Endothelial cell of umbilical vein (primary cell): ENCODE results near the gene ANO1. TPM values are rescaled to one million over a fixed set of nuclear protein-coding genes. Genes with fewer than 3 reads are reported as not detected.

Source experiments
- BruUV-seq: library from RNA; stranded (reverse); fragments of 400-500 nt; replicated peaks from 2 replicates; lab custom pipeline; 2021; lab: Mats Ljungman, UMichigan
- CTCF ChIA-PET: fragments of 300-600, 350-600 bp; sonication (Branson Sonifier 250); formaldehyde crosslinking; loops from one replicate; lab custom pipeline; 2021; ENCODE audit warnings: antibody characterized with exemption, inconsistent platforms; lab: Charles Lee
- POLR2A ChIA-PET: fragments of 300-600, 350-600 bp; sonication (Branson Sonifier 250); formaldehyde crosslinking; loops from one replicate; lab custom pipeline; 2021; ENCODE audit warnings: antibody characterized with exemption, inconsistent platforms; lab: Charles Lee
- DNase-seq: peaks from one replicate; pipeline ENCODE4 v3.0.0-alpha.2; 2011; ENCODE audit warnings: low read depth, low spot score
- FAIRE-seq: peaks from 2 replicates; lab custom pipeline; 2011; peaks lifted over from hg19 to GRCh38; lab: Jason Lieb, UNC
- H2AFZ ChIP-seq: 2 replicates; pipeline ENCODE4 v1.6.0; 2012; ENCODE audit warnings: low read depth, low read length, control low read depth, inconsistent platforms
- H3K27ac ChIP-seq: 2 replicates; pipeline ENCODE4 v1.5.1; 2011; ENCODE audit warnings: low read depth, mild to moderate bottlenecking, control low read depth, low read length, moderate library complexity; ENCODE audit not compliant: insufficient read depth
- H3K27me3 ChIP-seq, 2 experiments: 2 replicates each; pipeline versions ENCODE4 v1.6.0 to v1.6.1; 2011; ENCODE audit warnings: low read length in 2 of 2, mixed read lengths in 1 of 2; ENCODE audit not compliant: control insufficient read depth in 2 of 2, insufficient read depth in 2 of 2
- H3K36me3 ChIP-seq, 2 experiments: 2 replicates in 1 of 2; 3 replicates in 1 of 2; pipeline ENCODE4 v1.5.1; 2011; ENCODE audit warnings: low read length in 2 of 2, mild to moderate bottlenecking in 1 of 2, moderate library complexity in 1 of 2; ENCODE audit not compliant: control insufficient read depth in 2 of 2, insufficient read depth in 2 of 2; ENCODE audit errors: extremely low read depth in 1 of 2
- H3K4me1 ChIP-seq: 3 replicates; pipeline ENCODE4 v1.5.1; 2011; ENCODE audit warnings: mild to moderate bottlenecking, low read length; ENCODE audit not compliant: control insufficient read depth, insufficient read depth; ENCODE audit errors: extremely low read depth
- H3K4me2 ChIP-seq: 2 replicates; pipeline ENCODE4 v1.6.1; 2011; ENCODE audit warnings: low read length, control low read depth, mixed read lengths; ENCODE audit not compliant: insufficient read depth
- H3K4me3 ChIP-seq, 3 experiments: fragments of 200-600 bp in 1 of 3; sonication (generic), shearing (Covaris generic) in 1 of 3; replicated peaks in 1 of 3; 2 replicates each; pipeline ENCODE4 v1.5.1; 2011 to 2016; ENCODE audit warnings: control low read depth in 3 of 3, low read length in 3 of 3, mild to moderate bottlenecking in 2 of 3, inconsistent platforms in 1 of 3, low read depth in 1 of 3, moderate library complexity in 1 of 3; ENCODE audit not compliant: insufficient read depth in 1 of 3
- H3K79me2 ChIP-seq: 2 replicates; pipeline ENCODE4 v1.6.0; 2012; ENCODE audit warnings: low read length, inconsistent platforms; ENCODE audit not compliant: control insufficient read depth, insufficient read depth
- H3K9ac ChIP-seq: replicated peaks from 2 replicates; pipeline ENCODE3; 2011; ENCODE audit warnings: low read length, control low read depth; ENCODE audit not compliant: insufficient read depth; ENCODE audit errors: extremely low read depth
- H3K9me1 ChIP-seq: replicated peaks from 3 replicates; pipeline ENCODE4 v1.6.0; 2011; ENCODE audit warnings: mild to moderate bottlenecking, low read length; ENCODE audit not compliant: control insufficient read depth, insufficient read depth; ENCODE audit errors: extremely low read depth
- H3K9me3 ChIP-seq: replicated peaks from 2 replicates; pipeline ENCODE4 v1.5.1; 2012; ENCODE audit warnings: low read length, inconsistent platforms; ENCODE audit not compliant: control insufficient read depth, insufficient read depth
- H4K20me1 ChIP-seq: replicated peaks from 2 replicates; pipeline ENCODE3; 2011; ENCODE audit warnings: mild to moderate bottlenecking, low read length; ENCODE audit not compliant: control insufficient read depth, insufficient read depth; ENCODE audit errors: extremely low read depth
- EZH2 ChIP-seq: IDR thresholded peaks from 2 replicates; pipeline ENCODE4 v1.6.1; 2012; ENCODE audit warnings: borderline replicate concordance, low read depth, mild to moderate bottlenecking, moderate library complexity, low read length, inconsistent platforms; ENCODE audit not compliant: severe bottlenecking
- FOS ChIP-seq: IDR thresholded peaks from 2 replicates; pipeline ENCODE4 v1.6.1; 2011; ENCODE audit warnings: mild to moderate bottlenecking, low read length, moderate library complexity, borderline replicate concordance; ENCODE audit not compliant: insufficient read depth
- GATA2 ChIP-seq: IDR thresholded peaks from 2 replicates; pipeline ENCODE4 v1.7.0; 2011; ENCODE audit warnings: low read depth, mild to moderate bottlenecking, moderate library complexity, mixed read lengths, low read length; ENCODE audit not compliant: insufficient read length, insufficient read depth
- JUN ChIP-seq: IDR thresholded peaks from 2 replicates; pipeline ENCODE4 v1.6.1; 2011; ENCODE audit warnings: borderline replicate concordance, low read depth; ENCODE audit not compliant: insufficient read length, insufficient read depth
- MYC ChIP-seq: IDR thresholded peaks from one replicate; pipeline ENCODE4 v1.6.1; 2011; ENCODE audit warnings: mild to moderate bottlenecking, low read depth, low read length
- POLR2A ChIP-seq: IDR thresholded peaks from 2 replicates; pipeline ENCODE4 v1.6.1; 2012; ENCODE audit warnings: low read depth, mild to moderate bottlenecking, control low read depth, low read length
- POLR2AphosphoS5 ChIP-seq: IDR thresholded peaks from 2 replicates; pipeline ENCODE4 v1.6.1; 2012; ENCODE audit warnings: low read depth, mild to moderate bottlenecking, control low read depth, low read length, moderate library complexity; ENCODE audit not compliant: insufficient read depth
- dilution Hi-C: fragments of 300-500 bp; cut with MboI; formaldehyde crosslinking; loops from one replicate; pipeline ENCODE4 v1.15.0; 2019; ENCODE audit warnings: low sequenced_read_pairs; ENCODE audit not compliant: extremely low pct_ligation_motif_present
- intact Hi-C: fragments of 100-400 bp; cut with micrococcal nuclease; formaldehyde crosslinking; loops from one replicate; pipeline ENCODE4 v1.10.0; 2022
- polyA plus RNA-seq, 4 experiments: library from polyadenylated mRNA; depleted of rRNA in 3 of 4; stranded (reverse) in 3 of 4; unstranded in 1 of 4; fragments of >200 nt; gene quantifications; 2 replicates each; pipeline versions ENCODE4 v1.2.1 to v1.2.3, GENCODE V29; 2011 to 2012; ENCODE audit warnings: missing spikeins in 1 of 4
- total RNA-seq: library from RNA; stranded (reverse); gene quantifications from 2 replicates; pipeline ENCODE4 v1.2.3, GENCODE V29; 2021
- TF ChIP-seq, protein P1 (sequence below): IDR thresholded peaks from 2 replicates; pipeline ENCODE4 v1.6.1; 2011; ENCODE audit not compliant: insufficient read depth, insufficient read length
- TF ChIP-seq, protein P2 (sequence below), 2 donors: IDR thresholded peaks; 1 replicate in 1 of 2; 2 replicates in 1 of 2; pipeline ENCODE4 v1.5.1; 2011; ENCODE audit warnings: low read length in 2 of 2, mild to moderate bottlenecking in 2 of 2, moderate library complexity in 2 of 2, control low read depth in 1 of 2, inconsistent platforms in 1 of 2, low read depth in 1 of 2; ENCODE audit not compliant: insufficient read depth in 1 of 2; ENCODE audit errors: extremely low read depth in 1 of 2

Gene ANO1
- total and polyA plus RNA-seq, 2 donors (not counting 3 experiments of a cell fraction or from before 2014, with no cell fraction given), result 0.03 to 0.40 TPM

DNA sequence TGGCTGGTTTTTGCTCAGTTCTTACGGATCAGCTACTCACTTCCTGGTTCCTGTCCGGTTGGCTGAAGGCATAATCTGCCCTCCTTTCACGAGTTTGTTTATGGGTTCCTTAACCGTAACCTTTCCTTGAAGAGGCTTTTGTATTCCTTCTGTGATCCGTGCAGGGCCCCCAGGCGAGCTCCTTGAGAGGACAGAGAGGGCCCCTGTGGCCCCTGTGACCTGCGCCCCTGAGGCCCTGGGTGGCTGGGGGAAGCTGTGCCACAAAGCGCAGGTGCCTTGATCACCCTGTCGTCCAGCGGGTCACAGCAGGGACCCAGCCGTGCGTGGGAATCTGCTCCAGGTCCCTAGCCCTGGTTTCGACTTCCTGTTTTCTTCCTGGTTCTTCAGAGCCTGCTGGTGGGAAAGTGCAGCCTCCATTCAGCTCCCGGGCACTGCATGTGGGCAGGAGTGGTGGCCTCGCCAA, 97.2 kb downstream of the ANO1 start:
- dilution Hi-C loops, result loop anchor here (25.0 kb wide), 1 partner anchor 263 kb away; no protein-coding TSS in a partner anchor
- no TSS peak for BruUV-seq
- FAIRE-seq, result no peak

More for the DNA sequence above, 97.2 kb downstream of the ANO1 start:
- H3K27ac ChIP-seq, result no peak overlapping the region
- no peaks in the 10 kb centered on the region for H3K9me1 ChIP-seq
- no peaks in the 10 kb centered on the region for H3K79me2 ChIP-seq
- H3K4me3 ChIP-seq, result no peak overlapping the region
- H3K4me1 ChIP-seq, result no peaks in the 10 kb centered on the region
- H3K4me2 ChIP-seq, result no peak overlapping the region
- intact Hi-C loops, result no loop called here
- H3K36me3 ChIP-seq, result no peaks in the 10 kb centered on the region
- H3K9ac ChIP-seq, result no peak overlapping the region
- H2AFZ ChIP-seq, result no peak overlapping the region
- ChIA-PET CTCF (interaction anchor here (0.8 to 1.9 kb wide), 4 partner anchors 9 to 260 kb away, joined by 3 to 12 read pairs (median 6); no protein-coding TSS in a partner anchor), POLR2A (no interaction called here)
- no peaks in the 10 kb centered on the region for H3K27me3 ChIP-seq
- no peaks in the 10 kb centered on the region for H4K20me1 ChIP-seq
- DNase-seq, result peak; percentile 15
- no peaks in the 10 kb centered on the region for H3K9me3 ChIP-seq
- TF ChIP-seq, protein P1, sequence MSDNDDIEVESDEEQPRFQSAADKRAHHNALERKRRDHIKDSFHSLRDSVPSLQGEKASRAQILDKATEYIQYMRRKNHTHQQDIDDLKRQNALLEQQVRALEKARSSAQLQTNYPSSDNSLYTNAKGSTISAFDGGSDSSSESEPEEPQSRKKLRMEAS, result no peak
- no peak for TF ChIP-seq FOS
- TF ChIP-seq POLR2A, result no peak
- TF ChIP-seq EZH2, result no peak
- TF ChIP-seq GATA2, result no peak
- no peak for TF ChIP-seq POLR2AphosphoS5
- TF ChIP-seq JUN, result no peak
- TF ChIP-seq, protein P2, sequence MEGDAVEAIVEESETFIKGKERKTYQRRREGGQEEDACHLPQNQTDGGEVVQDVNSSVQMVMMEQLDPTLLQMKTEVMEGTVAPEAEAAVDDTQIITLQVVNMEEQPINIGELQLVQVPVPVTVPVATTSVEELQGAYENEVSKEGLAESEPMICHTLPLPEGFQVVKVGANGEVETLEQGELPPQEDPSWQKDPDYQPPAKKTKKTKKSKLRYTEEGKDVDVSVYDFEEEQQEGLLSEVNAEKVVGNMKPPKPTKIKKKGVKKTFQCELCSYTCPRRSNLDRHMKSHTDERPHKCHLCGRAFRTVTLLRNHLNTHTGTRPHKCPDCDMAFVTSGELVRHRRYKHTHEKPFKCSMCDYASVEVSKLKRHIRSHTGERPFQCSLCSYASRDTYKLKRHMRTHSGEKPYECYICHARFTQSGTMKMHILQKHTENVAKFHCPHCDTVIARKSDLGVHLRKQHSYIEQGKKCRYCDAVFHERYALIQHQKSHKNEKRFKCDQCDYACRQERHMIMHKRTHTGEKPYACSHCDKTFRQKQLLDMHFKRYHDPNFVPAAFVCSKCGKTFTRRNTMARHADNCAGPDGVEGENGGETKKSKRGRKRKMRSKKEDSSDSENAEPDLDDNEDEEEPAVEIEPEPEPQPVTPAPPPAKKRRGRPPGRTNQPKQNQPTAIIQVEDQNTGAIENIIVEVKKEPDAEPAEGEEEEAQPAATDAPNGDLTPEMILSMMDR (IDR thresholded peaks at IDR 0.05; ENCODE audit: extremely low read depth in 1 of 2, insufficient read depth in 1 of 2, low read depth in 1 of 2, low read length in 2 of 2), result no peak
- TF ChIP-seq MYC, result no peak
